Parathyroid adenoma (tissue), 2 donors: ENCODE measurements around the gene PCYT2.
A peak's percentile ranks its signal among the peaks of the same experiment; 100 is the strongest.

ENCODE experiments used
- H2AFZ ChIP-seq: fragments of 300-600 bp; sonication (generic); one replicate; pipeline ENCODE4 v1.7.0; 2017; ENCODE audit warnings: antibody characterized with exemption, mild to moderate bottlenecking
- H3K27ac ChIP-seq: fragments of 300-600 bp; sonication (generic); one replicate; pipeline ENCODE4 v1.7.0; 2017
- H3K27me3 ChIP-seq: fragments of 300-600 bp; sonication (generic); one replicate; pipeline ENCODE4 v1.7.0; 2017; ENCODE audit warnings: low read length; ENCODE audit not compliant: control insufficient read depth, insufficient read depth
- H3K36me3 ChIP-seq: fragments of 300-600 bp; sonication (generic); one replicate; pipeline ENCODE4 v1.7.0; 2017; ENCODE audit warnings: low read length; ENCODE audit not compliant: control insufficient read depth, insufficient read depth
- H3K4me1 ChIP-seq: fragments of 300-600 bp; sonication (generic); one replicate; pipeline ENCODE4 v1.7.0; 2017; ENCODE audit warnings: control low read depth
- H3K4me2 ChIP-seq: fragments of 300-600 bp; sonication (generic); one replicate; pipeline ENCODE4 v1.7.0; 2017; ENCODE audit warnings: low read length
- H3K4me3 ChIP-seq: fragments of 300-600 bp; sonication (generic); one replicate; pipeline ENCODE4 v1.7.0; 2017; ENCODE audit warnings: low read depth, low read length
- H3K79me2 ChIP-seq: fragments of 300-600 bp; sonication (generic); one replicate; pipeline ENCODE4 v1.7.0; 2017; ENCODE audit warnings: control low read depth
- H3K9ac ChIP-seq: fragments of 300-600 bp; sonication (generic); one replicate; pipeline ENCODE4 v1.7.0; 2017; ENCODE audit warnings: mild to moderate bottlenecking
- H3K9me3 ChIP-seq: fragments of 300-600 bp; sonication (generic); one replicate; pipeline ENCODE4 v1.7.0; 2017; ENCODE audit warnings: low read length; ENCODE audit not compliant: control insufficient read depth
- TF ChIP-seq, protein P1 (sequence below): fragments of 300-600 bp; sonication (generic); IDR thresholded peaks from one replicate; pipeline ENCODE4 v1.7.0; 2017; ENCODE audit warnings: antibody characterized with exemption, mild to moderate bottlenecking
- donor health status: primary hyperparathyroidism.

Gene PCYT2

DNA sequence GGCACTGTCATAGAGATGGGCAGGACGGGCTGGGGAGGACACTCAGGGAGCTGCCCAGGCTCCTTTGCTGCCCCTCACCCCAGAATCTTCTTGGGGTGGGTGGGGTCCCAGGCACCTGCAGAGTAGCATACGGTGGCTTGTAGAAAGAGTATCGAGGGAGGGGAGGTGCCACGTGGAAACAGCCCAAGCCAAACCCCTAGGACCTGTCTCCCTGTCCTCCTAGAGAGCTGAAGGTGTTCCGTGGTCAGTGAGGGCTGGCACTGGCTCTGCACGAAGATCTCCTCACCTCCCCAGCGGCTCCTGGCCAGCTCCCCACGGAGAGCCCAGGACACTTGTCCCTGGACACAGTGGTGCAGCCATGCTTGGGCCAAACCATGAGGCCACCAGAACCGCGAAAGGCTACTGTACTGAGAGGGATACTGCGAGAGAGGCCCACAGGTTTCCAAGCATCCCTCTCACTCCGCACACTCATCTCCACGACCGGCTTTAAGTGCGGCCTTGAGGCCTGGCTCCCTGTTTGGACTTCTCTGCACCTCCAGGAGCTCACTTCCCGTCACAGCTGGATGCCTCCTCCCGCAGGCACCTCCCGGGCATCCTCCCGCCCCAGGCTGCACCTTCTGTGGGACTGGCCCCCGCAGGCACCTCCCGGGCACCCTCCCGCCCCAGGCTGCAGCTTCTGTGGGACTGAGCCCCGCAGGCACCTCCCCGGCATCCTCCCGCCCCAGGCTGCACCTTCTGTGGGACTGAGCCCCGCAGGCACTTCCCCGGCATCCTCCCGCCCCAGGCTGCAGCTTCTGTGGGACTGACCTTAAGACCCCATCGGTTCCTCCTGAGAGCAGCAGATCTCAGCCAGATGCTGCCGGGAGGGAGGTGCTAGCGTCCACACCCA lies 18.3 kb upstream of the PCYT2 start:
- no peak overlapping the region for H3K9ac ChIP-seq

DNA sequence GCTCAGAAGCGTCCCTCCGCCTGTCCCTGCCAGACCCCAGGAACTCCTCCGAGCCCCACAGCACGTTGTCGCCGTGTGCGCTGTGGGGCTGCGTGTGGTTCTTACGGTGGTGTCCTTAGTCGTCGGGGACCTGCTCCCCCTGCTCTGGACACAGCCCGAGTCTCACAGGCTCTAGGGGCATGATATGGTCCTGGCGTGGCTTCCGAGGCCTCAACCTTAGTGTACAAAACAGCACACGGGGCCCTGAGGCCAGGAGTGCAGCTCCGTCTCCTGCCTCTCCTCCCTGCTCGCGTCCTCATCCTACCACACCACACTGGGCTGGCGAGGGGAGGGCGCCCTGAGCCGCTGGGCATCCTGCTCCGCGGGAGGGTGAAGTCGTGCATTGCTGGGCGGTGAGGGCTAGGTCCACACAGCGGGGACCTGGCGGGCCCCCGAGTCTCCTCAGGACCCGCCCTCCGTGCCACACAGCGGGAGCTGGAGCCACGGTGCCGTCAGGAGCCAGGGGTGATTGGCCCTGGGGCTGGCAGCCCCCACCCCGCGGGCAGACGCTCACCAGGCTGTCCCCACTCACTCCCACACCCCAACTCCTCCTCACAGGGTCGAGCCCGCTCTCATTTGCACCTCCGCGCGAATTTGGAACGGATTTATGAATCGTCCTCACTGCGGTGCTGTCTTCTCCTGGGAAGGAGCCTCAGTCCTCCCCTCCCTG lies 17.5 kb upstream of the PCYT2 start:
- Histone ChIP-seq H3K27ac (no peak overlapping the region), H3K27me3 (no peaks in the 10 kb centered on the region), H3K4me3 (peak overlapping the region; percentile 76), H3K4me2 (peak overlapping the region; percentile 99), H3K79me2 (peaks cover 2% of the 10 kb centered on the region), H3K9ac (peak overlapping the region; percentile 30), H3K36me3 (no peaks in the 10 kb centered on the region), H3K4me1 (peaks cover 16% of the 10 kb centered on the region), H2AFZ (peak overlapping the region; percentile 71), H3K9me3 (no peaks in the 10 kb centered on the region)
- TF ChIP-seq, protein P1, sequence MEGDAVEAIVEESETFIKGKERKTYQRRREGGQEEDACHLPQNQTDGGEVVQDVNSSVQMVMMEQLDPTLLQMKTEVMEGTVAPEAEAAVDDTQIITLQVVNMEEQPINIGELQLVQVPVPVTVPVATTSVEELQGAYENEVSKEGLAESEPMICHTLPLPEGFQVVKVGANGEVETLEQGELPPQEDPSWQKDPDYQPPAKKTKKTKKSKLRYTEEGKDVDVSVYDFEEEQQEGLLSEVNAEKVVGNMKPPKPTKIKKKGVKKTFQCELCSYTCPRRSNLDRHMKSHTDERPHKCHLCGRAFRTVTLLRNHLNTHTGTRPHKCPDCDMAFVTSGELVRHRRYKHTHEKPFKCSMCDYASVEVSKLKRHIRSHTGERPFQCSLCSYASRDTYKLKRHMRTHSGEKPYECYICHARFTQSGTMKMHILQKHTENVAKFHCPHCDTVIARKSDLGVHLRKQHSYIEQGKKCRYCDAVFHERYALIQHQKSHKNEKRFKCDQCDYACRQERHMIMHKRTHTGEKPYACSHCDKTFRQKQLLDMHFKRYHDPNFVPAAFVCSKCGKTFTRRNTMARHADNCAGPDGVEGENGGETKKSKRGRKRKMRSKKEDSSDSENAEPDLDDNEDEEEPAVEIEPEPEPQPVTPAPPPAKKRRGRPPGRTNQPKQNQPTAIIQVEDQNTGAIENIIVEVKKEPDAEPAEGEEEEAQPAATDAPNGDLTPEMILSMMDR: no peak

More for the DNA sequence above, 18.3 kb upstream of the PCYT2 start:
- H3K4me2 ChIP-seq: peak overlapping the region; percentile 99
- H3K9me3 ChIP-seq: no peaks in the 10 kb centered on the region
- TF ChIP-seq, protein P1: no peak
- H2AFZ ChIP-seq: no peak overlapping the region
- no peak overlapping the region for H3K27ac ChIP-seq
- peaks cover 2% of the 10 kb centered on the region for H3K79me2 ChIP-seq
- peaks cover 8% of the 10 kb centered on the region for H3K4me1 ChIP-seq
- H3K36me3 ChIP-seq: no peaks in the 10 kb centered on the region
- H3K27me3 ChIP-seq: no peaks in the 10 kb centered on the region
- peak overlapping the region; percentile 76 for H3K4me3 ChIP-seq

DNA sequence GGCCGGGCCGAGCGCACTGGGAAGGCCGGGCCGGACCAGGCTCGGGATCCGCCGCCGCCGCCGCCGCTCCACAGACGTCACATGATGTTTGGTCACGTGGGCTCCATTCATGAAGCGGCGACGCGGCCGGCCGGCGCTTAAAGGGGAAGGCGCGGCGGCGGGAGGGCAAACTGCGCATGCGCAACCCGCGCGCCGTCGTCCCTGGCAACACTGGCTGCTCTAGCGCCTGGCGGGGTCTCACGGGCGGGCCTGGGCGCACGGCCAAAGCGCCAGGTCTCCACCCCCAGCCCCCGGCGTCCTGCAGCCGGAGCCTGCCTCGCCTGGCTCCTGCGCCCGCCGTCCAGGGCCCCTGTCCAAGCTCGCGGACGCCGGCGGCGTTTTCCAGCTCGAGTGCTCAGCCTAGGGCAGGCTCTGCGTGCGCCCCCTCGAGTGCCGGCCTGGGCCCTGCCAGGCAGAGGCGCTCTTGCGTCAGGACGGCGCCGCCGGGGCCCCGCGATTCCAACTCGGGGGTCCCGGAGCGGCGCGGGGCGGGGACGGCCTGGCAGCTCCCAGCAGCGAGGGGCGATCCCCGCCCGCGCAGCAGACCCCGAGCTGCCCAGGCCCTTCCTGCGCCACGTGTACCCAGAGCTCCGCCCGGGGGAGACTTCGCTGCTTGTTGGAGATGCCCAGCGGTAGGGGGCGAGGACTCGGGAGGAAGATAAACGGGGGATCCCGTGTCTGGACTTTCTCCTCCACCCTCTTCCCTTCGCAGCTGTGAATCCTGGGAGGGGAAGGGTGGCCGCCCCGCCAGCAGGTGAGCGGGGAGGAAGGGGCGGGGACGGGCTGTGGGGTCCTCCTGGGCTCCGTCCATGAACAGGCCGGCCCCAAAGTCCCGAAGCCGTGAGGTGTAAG lies 16.7 kb upstream of the PCYT2 start, which contains the start of gene MAFG:
MAFG (minus strand) TSS at position 83 of the 891 bp plus-strand sequence. CDS start 4,550 bp downstream, outside the sequence.
- TF ChIP-seq, protein P1: peak; percentile 51
- peaks cover 19% of the 10 kb centered on the region for H3K4me1 ChIP-seq
- H3K9ac ChIP-seq: peak within 1 kb of the TSS; percentile 87
- no peaks in the 10 kb centered on the region for H3K27me3 ChIP-seq
- H3K4me2 ChIP-seq: peak within 1 kb of the TSS; percentile 99
- H2AFZ ChIP-seq: peak within 1 kb of the TSS; percentile 71
- peaks cover 4% of the 10 kb centered on the region for H3K79me2 ChIP-seq
- no peaks in the 10 kb centered on the region for H3K9me3 ChIP-seq
- H3K4me3 ChIP-seq: peak within 1 kb of the TSS; percentile 85
- peak within 1 kb of the TSS; percentile 86 for H3K27ac ChIP-seq
- no peaks in the 10 kb centered on the region for H3K36me3 ChIP-seq

DNA sequence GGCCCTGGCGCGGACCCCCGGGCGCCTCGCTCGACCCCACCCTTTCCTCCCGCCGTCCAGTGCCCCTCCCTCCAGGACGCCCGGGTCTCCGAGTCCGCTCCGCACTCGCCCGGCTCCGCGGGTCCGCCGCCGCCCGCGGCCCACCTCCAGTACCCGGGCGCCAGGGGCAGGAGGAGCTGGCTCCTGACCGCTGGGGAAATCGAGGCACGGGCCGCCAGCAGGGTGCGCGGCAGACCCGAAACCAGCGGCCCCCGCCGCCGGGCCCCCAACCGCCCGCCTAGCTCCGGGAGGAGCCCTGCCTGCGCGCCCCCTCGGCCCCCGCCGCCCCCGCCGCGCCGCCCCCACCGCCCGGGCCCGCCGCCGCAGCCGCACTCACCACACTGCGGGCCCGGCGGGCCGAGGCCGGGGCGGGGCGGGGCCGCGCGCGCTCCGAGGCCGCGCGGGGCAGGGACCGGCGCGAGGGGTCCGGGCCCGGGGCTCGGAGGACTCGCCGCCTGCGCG lies 16.0 kb upstream of the PCYT2 start:
- Histone ChIP-seq H2AFZ (peak overlapping the region; percentile 16), H3K4me3 (peak overlapping the region; percentile 85), H3K4me1 (peaks cover 24% of the 10 kb centered on the region), H3K4me2 (peak overlapping the region; percentile 98), H3K27ac (peak overlapping the region; percentile 86), H3K36me3 (no peaks in the 10 kb centered on the region), H3K27me3 (no peaks in the 10 kb centered on the region), H3K9ac (peak overlapping the region; percentile 87), H3K9me3 (no peaks in the 10 kb centered on the region), H3K79me2 (peaks cover 10% of the 10 kb centered on the region)
- TF ChIP-seq, protein P1: no peak
